Esophagus squamous epithelium (tissue), 5 donors: ENCODE results near the gene CYP17A1. TPM values are rescaled to one million over a fixed set of nuclear protein-coding genes. Genes with fewer than 3 reads are reported as not detected.

Experiments used
- DNase-seq: peaks from one replicate; lab custom pipeline; 2025; lab: John Stamatoyannopoulos, UW
- H3K27ac ChIP-seq, 4 donors: fragments of 200-600 bp; sonication (generic); one replicate each; pipeline ENCODE4 v1.5.1; 2016 to 2019; ENCODE audit warnings: mild to moderate bottlenecking in 1 of 4
- H3K27me3 ChIP-seq, 4 donors: fragments of 200-600 bp; sonication (generic); 1 replicate in 3 of 4; 2 replicates in 1 of 4; pipeline versions ENCODE4 v1.5.1 to v1.6.0; 2017 to 2021; ENCODE audit warnings: antibody characterized with exemption in 1 of 4
- H3K36me3 ChIP-seq, 3 donors: fragments of 200-600 bp; sonication (generic); one replicate each; pipeline ENCODE4 v1.5.1; 2016 to 2019
- H3K4me1 ChIP-seq, 3 donors: fragments of 200-600 bp; sonication (generic); one replicate each; pipeline ENCODE4 v1.5.1; 2017 to 2019
- H3K4me3 ChIP-seq, 4 donors: fragments of 200-600 bp; sonication (generic); 1 replicate in 3 of 4; 2 replicates in 1 of 4; pipeline ENCODE4 v1.5.1; 2016 to 2019; ENCODE audit warnings: mild to moderate bottlenecking in 2 of 4, moderate library complexity in 1 of 4
- H3K9me3 ChIP-seq, 3 donors: fragments of 200-600 bp; sonication (generic); one replicate each; pipeline ENCODE4 v1.5.1; 2016 to 2019
- CTCF ChIP-seq, 6 experiments: fragments of 450-650 bp in 4 of 6; fragments of 200-600 bp in 2 of 6; sonication (generic) in 2 of 6; IDR thresholded peaks; one replicate each; pipeline ENCODE4 v1.5.1; 2016 to 2019; ENCODE audit warnings: antibody characterized with exemption in 6 of 6, mild to moderate bottlenecking in 4 of 6, moderate library complexity in 4 of 6
- POLR2A ChIP-seq, 4 donors: fragments of 450-650 bp; IDR thresholded peaks; one replicate each; pipeline ENCODE4 v1.6.1; 2017; ENCODE audit warnings: antibody characterized with exemption in 4 of 4, mild to moderate bottlenecking in 4 of 4, moderate library complexity in 3 of 4
- WGBS, 2 donors: methylation state at CpG; one replicate each; pipeline ENCODE4 v1.1.5; 2018; 5-methylcytosine and 5-hydroxymethylcytosine counted together
- intact Hi-C: fragments of 100-400 bp; cut with DNase I; formaldehyde crosslinking; loops from one replicate; pipeline ENCODE4 v1.15.0; 2022
- total RNA-seq, 4 donors: library from RNA; depleted of rRNA; stranded (reverse); fragments of >200 nt; gene quantifications; one replicate each; pipeline ENCODE4 v1.1.0, GENCODE V29; 2016
- donor health status: DM: yes; HTN: yes; CAD: no.

CYP17A1 gene
- total RNA-seq, 4 donors from 2014 or later = not detected

- H3K4me1 ChIP-seq = peaks cover 24 to 88% (median 61%) of the 10 kb centered on the region in 3 donors
- no peaks in the 10 kb centered on the region for H3K9me3 ChIP-seq
- peak overlapping the region; percentile 57 to 79 (median 74) for H3K27ac ChIP-seq
- H3K36me3 ChIP-seq = peaks cover 0 to 67% (median 5%) of the 10 kb centered on the region in 3 donors
- no peak for TF ChIP-seq CTCF (IDR thresholded peaks at IDR 0.05)
- no peak for DNase-seq
- H3K4me3 ChIP-seq = no peak overlapping the region
- no peaks in the 10 kb centered on the region for H3K27me3 ChIP-seq
- 46 to 53% methylated on average over 6 to 8 of the region's 8 CpGs for WGBS, 2 donors
- intact Hi-C loops = loop anchor here (10.0 kb wide), 1 partner anchor 45 kb away; no protein-coding TSS in a partner anchor
Measured at GRCh38 chr10:102799691-102800471, 37.3 kb downstream of the CYP17A1 start.

GRCh38 chr10:102796407-102797176 lies 40.6 kb downstream of the CYP17A1 start:
- TF ChIP-seq POLR2A (IDR thresholded peaks at IDR 0.05) (peak in 1 of 4 donors; percentile 54), CTCF (IDR thresholded peaks at IDR 0.05) (no peak)
- Histone ChIP-seq H3K4me1 (peaks cover 23 to 96% (median 46%) of the 10 kb centered on the region in 3 donors), H3K27ac (peak overlapping the region; percentile 22 to 80 (median 70)), H3K27me3 (no peaks in the 10 kb centered on the region), H3K36me3 (peaks cover 0 to 56% (median 5%) of the 10 kb centered on the region in 3 donors), H3K4me3 (peak overlapping the region in 1 of 4 donors; percentile 21), H3K9me3 (no peaks in the 10 kb centered on the region)
- WGBS, 2 donors = 40% methylated on average over 8 to 9 of the region's 9 CpGs
- DNase-seq = no peak
- intact Hi-C loops = no loop called here

GRCh38 chr10:102795453-102796406 lies 41.5 kb downstream of the CYP17A1 start:
- TF ChIP-seq POLR2A (IDR thresholded peaks at IDR 0.05) (no peak), CTCF (IDR thresholded peaks at IDR 0.05) (no peak)
- 72 to 78% methylated on average over 15 of the region's 15 CpGs for WGBS, 2 donors
- H3K27ac ChIP-seq = peak overlapping the region; percentile 22 to 80 (median 70)

GRCh38 chr10:102791754-102792395 lies 45.3 kb downstream of the CYP17A1 start:
- Histone ChIP-seq H3K27me3 (no peaks in the 10 kb centered on the region), H3K36me3 (peaks cover 0 to 25% (median 0%) of the 10 kb centered on the region in 3 donors), H3K4me1 (peaks cover 0 to 83% (median 26%) of the 10 kb centered on the region in 3 donors), H3K9me3 (no peaks in the 10 kb centered on the region), H3K27ac (no peak overlapping the region), H3K4me3 (no peak overlapping the region)
- WGBS, 2 donors = 77 to 79% methylated on average over 8 of the region's 8 CpGs
- intact Hi-C loops = no loop called here
- no peak for DNase-seq
- TF ChIP-seq CTCF (IDR thresholded peaks at IDR 0.05) = no peak
- TF ChIP-seq POLR2A (IDR thresholded peaks at IDR 0.05) = no peak

More at GRCh38 chr10:102795453-102796406, 41.5 kb downstream of the CYP17A1 start:
- Histone ChIP-seq H3K4me1 (peaks cover 15 to 96% (median 39%) of the 10 kb centered on the region in 3 donors), H3K27me3 (no peaks in the 10 kb centered on the region), H3K4me3 (peak overlapping the region in 1 of 4 donors; percentile 21), H3K9me3 (no peaks in the 10 kb centered on the region), H3K36me3 (peaks cover 0 to 57% (median 5%) of the 10 kb centered on the region in 3 donors)
- DNase-seq = no peak
- intact Hi-C loops = no loop called here
